ENCODE data around the gene TECR. TPM values are rescaled to one million over a fixed set of nuclear protein-coding genes. Genes with fewer than 3 reads are reported as not detected.

The TECR gene
- total and polyA plus RNA-seq, 9 of the 15 experiments (the other 6 are each of a cell fraction or from before 2014, with no cell fraction given) = 29.3 to 211 (median 81.4) TPM

DNA sequence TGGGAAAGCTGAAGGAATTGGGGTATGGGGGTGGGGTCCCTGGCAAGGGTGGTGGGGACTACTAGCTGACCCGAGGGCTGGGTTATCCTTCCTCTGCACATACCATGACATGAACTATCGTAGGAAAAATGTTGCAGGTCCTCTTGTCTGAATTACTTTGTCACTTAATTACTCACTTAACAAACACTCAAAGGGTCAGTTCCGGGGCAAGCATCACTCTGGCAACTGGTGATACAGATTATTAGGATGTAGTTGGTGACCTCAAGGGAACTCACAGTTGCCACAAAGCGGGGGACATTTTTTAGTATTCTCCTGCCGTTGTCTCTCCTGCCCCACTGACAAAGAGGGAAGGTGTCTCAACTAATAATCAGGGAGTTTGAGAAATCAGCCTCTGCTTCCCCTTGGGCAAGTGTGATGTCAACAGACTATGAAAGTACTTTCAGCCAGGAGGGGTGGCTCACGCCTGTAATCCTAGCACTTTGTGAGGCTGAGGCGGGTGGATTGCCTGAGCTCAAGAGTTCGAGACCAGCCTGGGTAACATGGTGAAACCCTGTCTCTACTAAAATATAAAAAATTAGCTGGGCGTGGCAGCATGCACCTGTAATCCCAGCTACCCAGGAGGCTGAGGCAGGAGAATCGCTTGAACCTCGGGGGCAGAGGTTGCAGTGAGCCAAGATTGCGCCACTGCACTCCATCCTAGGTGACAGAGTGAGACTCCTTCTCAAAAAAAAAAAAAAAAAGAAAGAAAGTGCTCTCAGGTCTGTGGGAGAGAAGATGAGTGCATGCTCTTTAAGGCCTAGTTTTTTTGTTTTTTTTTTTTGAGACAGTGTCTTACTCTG, 21.5 kb upstream of the TECR start (continued):
- TF ChIP-seq, protein P1, sequence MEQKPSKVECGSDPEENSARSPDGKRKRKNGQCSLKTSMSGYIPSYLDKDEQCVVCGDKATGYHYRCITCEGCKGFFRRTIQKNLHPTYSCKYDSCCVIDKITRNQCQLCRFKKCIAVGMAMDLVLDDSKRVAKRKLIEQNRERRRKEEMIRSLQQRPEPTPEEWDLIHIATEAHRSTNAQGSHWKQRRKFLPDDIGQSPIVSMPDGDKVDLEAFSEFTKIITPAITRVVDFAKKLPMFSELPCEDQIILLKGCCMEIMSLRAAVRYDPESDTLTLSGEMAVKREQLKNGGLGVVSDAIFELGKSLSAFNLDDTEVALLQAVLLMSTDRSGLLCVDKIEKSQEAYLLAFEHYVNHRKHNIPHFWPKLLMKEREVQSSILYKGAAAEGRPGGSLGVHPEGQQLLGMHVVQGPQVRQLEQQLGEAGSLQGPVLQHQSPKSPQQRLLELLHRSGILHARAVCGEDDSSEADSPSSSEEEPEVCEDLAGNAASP (IDR thresholded peaks at IDR 0.05) = peak; percentile 94
- TF ChIP-seq RFX1 (IDR thresholded peaks at IDR 0.05) (peak; percentile 75; the same call in 1 of the 2 replicates), MXI1 (IDR thresholded peaks at IDR 0.05; ENCODE audit: low read depth, low read length) (0 out of 2 replicates have a peak, but pooled peaks have one; percentile 22), SMARCC2 (IDR thresholded peaks at IDR 0.05; ENCODE audit: low read depth) (peak; percentile 46; the same call in 1 of the 2 replicates), SUPT5H (IDR thresholded peaks at IDR 0.05) (no peak), KDM1A (IDR thresholded peaks at IDR 0.05) (peak; percentile 91 to 92), RAD51 (IDR thresholded peaks at IDR 0.05; ENCODE audit: borderline replicate concordance, low read depth) (no peak), ARID1B (IDR thresholded peaks at IDR 0.05) (peak; percentile 87), CTBP1 (IDR thresholded peaks at IDR 0.05; ENCODE audit: borderline replicate concordance) (peak; percentile 36; the same call in 1 of the 2 replicates), ZFP36 (IDR thresholded peaks at IDR 0.05; ENCODE audit: low read depth, low read length, partially characterized antibody) (no peak), ETV5 (CRISPR knock-in tag; IDR thresholded peaks at IDR 0.05; ENCODE audit: low read depth) (peak; percentile 54; the same call in 1 of the 2 replicates), CEBPG (CRISPR knock-in tag; IDR thresholded peaks at IDR 0.05) (no peak; the same call in 1 of the 2 replicates), CEBPG (tag; conservative IDR thresholded peaks at IDR 0.05 in 1 of 2, IDR thresholded peaks at IDR 0.05 in 1 of 2) (peak; percentile 25 to 47; a peak in 3 of 4 replicates), NCOR1 (IDR thresholded peaks at IDR 0.05) (peak; percentile 82), TAL1 (IDR thresholded peaks at IDR 0.05) (peak; percentile 75), NCOA1 (IDR thresholded peaks at IDR 0.05; ENCODE audit: low read depth) (peak; percentile 90; the same call in 1 of the 2 replicates)
- TF ChIP-seq, protein P2, sequence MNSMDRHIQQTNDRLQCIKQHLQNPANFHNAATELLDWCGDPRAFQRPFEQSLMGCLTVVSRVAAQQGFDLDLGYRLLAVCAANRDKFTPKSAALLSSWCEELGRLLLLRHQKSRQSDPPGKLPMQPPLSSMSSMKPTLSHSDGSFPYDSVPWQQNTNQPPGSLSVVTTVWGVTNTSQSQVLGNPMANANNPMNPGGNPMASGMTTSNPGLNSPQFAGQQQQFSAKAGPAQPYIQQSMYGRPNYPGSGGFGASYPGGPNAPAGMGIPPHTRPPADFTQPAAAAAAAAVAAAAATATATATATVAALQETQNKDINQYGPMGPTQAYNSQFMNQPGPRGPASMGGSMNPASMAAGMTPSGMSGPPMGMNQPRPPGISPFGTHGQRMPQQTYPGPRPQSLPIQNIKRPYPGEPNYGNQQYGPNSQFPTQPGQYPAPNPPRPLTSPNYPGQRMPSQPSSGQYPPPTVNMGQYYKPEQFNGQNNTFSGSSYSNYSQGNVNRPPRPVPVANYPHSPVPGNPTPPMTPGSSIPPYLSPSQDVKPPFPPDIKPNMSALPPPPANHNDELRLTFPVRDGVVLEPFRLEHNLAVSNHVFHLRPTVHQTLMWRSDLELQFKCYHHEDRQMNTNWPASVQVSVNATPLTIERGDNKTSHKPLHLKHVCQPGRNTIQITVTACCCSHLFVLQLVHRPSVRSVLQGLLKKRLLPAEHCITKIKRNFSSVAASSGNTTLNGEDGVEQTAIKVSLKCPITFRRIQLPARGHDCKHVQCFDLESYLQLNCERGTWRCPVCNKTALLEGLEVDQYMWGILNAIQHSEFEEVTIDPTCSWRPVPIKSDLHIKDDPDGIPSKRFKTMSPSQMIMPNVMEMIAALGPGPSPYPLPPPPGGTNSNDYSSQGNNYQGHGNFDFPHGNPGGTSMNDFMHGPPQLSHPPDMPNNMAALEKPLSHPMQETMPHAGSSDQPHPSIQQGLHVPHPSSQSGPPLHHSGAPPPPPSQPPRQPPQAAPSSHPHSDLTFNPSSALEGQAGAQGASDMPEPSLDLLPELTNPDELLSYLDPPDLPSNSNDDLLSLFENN (IDR thresholded peaks at IDR 0.05; ENCODE audit: low read depth in 2 of 2, low read length in 2 of 2) = peak in 1 of 2 experiments; percentile 69; a peak in 2 of 4 replicates
- TF ChIP-seq, protein P3, sequence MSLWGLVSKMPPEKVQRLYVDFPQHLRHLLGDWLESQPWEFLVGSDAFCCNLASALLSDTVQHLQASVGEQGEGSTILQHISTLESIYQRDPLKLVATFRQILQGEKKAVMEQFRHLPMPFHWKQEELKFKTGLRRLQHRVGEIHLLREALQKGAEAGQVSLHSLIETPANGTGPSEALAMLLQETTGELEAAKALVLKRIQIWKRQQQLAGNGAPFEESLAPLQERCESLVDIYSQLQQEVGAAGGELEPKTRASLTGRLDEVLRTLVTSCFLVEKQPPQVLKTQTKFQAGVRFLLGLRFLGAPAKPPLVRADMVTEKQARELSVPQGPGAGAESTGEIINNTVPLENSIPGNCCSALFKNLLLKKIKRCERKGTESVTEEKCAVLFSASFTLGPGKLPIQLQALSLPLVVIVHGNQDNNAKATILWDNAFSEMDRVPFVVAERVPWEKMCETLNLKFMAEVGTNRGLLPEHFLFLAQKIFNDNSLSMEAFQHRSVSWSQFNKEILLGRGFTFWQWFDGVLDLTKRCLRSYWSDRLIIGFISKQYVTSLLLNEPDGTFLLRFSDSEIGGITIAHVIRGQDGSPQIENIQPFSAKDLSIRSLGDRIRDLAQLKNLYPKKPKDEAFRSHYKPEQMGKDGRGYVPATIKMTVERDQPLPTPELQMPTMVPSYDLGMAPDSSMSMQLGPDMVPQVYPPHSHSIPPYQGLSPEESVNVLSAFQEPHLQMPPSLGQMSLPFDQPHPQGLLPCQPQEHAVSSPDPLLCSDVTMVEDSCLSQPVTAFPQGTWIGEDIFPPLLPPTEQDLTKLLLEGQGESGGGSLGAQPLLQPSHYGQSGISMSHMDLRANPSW (CRISPR knock-in tag; IDR thresholded peaks at IDR 0.05) = 0 out of 2 replicates have a peak, but pooled peaks have one; percentile 61
- TF ChIP-seq, protein P4, sequence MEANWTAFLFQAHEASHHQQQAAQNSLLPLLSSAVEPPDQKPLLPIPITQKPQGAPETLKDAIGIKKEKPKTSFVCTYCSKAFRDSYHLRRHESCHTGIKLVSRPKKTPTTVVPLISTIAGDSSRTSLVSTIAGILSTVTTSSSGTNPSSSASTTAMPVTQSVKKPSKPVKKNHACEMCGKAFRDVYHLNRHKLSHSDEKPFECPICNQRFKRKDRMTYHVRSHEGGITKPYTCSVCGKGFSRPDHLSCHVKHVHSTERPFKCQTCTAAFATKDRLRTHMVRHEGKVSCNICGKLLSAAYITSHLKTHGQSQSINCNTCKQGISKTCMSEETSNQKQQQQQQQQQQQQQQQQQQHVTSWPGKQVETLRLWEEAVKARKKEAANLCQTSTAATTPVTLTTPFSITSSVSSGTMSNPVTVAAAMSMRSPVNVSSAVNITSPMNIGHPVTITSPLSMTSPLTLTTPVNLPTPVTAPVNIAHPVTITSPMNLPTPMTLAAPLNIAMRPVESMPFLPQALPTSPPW (CRISPR knock-in tag; IDR thresholded peaks at IDR 0.05) = peak; percentile 42
